Fibroblast of skin of scalp (primary cell): ENCODE results near the gene SUN2.

Experiments
- DNase-seq: peaks from one replicate; pipeline ENCODE4 v3.0.0-alpha.2; 2013

The SUN2 gene

GRCh38 chr22:38715852-38716251, 39.9 kb downstream of the SUN2 start:
- DNase-seq: no peak

- no peak for DNase-seq
These were observed 40.5 kb downstream of the SUN2 start for GRCh38 chr22:38715176-38715764.

- DNase-seq: no peak
These were observed 41.9 kb downstream of the SUN2 start for GRCh38 chr22:38713921-38714320.

- no peak for DNase-seq
These were observed 43.2 kb downstream of the SUN2 start for GRCh38 chr22:38712486-38713207.

DNA sequence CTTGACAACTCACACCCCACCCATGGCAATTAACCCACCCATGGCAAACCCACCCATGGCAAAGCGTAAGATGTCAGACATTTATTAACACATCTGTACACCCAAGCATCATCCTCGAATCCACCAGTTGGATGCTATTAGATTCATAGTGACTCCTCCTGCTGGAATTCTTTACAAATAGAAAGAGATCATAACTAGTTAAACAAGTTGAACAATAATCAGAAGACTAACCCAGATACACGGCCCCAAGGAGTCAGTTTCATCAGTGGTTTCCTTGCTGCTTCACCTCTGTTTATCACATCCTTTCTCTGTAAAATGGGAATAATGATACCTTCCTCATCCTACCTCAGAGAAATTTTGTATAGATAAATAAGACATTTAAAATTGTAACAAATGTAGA, 44.9 kb downstream of the SUN2 start:
- no peak for DNase-seq

- no peak for DNase-seq
These were observed 45.4 kb downstream of the SUN2 start for GRCh38 chr22:38710351-38710750.

DNA sequence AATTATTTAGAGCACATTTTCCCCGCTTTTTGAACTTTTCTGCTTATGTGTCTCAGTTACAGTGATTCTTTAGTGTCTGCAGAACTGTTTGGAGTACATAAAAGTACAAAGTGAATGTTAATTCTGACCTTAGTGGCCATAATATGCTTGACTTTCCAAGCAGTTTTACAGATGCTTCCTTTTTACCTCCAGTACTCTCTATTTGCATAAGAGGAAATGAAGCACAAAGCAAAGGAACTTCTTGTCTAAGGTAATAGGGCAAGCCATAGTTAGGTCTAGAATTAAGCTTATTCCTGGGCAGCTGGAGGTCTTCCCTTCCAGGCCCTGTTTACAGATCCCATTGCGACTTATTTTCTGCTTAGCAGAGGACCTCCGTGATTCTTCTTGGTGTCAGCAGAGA, 46.5 kb downstream of the SUN2 start:
- DNase-seq: no peak

DNA sequence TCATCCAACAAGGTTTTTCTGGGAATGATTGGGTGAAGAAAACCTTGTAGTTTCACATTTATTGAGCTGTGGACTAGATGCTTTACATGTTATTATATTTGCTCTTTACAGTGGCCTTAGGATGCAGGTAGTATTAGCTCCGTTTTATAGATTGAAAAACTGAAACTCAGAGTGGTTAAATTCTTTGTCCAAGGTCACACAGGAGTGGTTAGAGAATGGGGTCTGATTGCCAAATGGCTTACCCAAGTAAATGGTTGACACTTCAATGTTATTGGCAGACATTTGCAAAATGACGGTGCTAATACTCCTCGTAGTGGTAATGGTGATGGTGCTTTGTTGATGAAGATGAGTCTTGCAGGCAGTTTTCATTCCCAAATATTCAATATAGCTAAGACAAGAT, 47.8 kb downstream of the SUN2 start:
- no peak for DNase-seq

DNA sequence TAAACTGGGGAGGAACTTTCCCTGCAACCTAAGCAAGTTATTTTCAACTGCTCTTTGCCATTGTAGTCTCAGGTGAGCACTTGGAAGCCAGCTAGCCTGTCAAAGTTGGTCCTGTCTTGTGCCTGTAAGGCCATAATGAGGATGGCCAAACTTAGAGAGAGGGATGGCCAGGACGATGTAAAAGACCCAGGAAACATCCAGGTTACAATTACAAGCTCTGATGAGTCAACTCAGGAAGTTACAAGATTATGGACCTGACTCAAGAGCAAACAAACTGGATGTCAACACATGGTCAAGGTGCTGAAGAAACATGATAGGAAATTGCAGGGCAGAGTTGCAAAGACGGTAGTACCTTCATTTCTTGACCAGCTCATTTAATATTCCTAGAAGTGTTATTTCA, 48.5 kb downstream of the SUN2 start:
- DNase-seq: no peak

GRCh38 chr22:38706901-38707195, 49.0 kb downstream of the SUN2 start:
- no peak for DNase-seq

DNA sequence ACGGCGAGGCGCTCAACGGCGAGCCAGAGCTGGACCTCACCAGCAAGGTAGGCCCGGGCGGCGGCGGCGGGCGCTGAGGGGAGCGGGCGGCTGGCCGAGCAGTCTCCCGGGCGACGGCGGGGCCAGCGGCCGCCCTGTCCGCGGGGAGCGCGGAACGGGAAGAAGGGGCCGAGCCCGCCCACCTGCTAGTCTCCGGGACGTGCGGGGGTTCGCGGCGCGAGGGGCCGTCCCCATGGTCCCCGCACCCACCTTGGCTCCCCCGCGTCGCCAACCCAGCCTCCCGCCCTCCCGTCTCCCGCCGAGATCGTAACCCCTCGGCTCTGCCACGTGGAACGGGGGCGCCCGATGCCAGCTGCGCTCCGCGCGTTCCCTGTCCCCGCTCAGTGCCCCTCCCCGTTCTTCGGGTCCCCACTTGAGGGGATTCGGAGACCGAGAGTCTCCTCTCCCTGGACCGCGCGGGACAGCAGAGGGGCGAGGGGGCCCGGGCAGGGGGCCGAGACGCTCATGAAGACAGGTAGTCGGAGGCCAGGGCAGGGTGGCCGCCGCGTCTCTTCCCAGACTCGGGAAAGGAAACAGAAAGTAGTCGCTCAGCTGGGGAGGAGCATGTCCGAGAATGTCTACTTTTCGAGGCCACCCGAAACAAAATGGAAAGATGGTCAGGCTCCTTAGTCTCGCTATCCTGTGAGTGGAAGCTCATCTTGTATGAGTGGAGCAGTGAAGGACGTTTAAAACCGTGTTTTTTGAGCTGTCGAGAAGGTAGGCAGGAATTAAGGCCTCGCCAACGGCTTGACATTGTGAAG, 49.5 kb downstream of the SUN2 start:
- DNase-seq: peak; percentile 32

DNA sequence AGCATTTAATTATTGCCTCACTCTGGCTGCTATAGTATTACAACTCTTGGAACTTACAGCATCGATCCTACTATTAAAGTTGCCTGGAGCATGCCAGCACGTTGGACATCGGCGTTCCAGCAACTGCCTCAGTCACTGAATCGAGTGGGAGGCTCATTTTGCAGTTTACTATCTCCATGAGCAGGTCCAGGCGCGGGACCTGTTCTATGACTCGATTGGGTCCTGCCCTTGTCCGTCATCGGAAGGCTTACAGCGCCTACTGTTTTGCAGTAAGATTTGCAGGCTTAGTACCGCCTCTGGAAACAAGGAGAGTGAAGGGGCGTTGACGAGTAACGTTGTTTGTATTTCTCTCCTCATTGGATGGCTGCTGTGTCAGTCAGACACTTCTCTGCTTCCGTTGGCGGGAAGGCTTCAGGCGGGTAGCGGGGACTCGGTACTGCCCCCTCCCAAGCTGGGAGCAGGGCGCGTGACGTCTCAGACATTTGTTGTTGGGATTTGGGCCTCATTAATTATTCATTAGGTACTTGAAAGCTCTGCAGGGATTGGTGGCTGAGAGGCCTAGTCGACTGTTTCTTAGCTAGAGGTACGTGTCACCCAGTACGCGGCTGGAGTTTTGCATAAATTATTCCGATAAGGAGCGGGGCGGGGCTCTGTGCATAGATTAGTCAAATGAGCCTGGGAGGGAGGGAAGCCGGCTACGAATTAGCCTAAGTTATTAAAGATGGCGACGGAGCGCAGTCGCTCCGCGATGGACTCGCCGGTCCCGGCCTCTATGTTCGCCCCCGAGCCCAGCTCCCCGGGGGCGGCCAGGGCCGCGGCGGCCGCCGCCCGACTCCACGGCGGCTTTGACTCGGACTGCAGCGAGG, 50.3 kb downstream of the SUN2 start, which contains the start of gene GTPBP1:
Gene GTPBP1 (plus strand): TSS at position 710 of the 866 bp plus-strand sequence. CDS start 12 bp downstream, at position 722.
- peak; percentile 100 for DNase-seq

GRCh38 chr22:38704654-38705234, 51.1 kb downstream of the SUN2 start:
- DNase-seq: no peak

DNA sequence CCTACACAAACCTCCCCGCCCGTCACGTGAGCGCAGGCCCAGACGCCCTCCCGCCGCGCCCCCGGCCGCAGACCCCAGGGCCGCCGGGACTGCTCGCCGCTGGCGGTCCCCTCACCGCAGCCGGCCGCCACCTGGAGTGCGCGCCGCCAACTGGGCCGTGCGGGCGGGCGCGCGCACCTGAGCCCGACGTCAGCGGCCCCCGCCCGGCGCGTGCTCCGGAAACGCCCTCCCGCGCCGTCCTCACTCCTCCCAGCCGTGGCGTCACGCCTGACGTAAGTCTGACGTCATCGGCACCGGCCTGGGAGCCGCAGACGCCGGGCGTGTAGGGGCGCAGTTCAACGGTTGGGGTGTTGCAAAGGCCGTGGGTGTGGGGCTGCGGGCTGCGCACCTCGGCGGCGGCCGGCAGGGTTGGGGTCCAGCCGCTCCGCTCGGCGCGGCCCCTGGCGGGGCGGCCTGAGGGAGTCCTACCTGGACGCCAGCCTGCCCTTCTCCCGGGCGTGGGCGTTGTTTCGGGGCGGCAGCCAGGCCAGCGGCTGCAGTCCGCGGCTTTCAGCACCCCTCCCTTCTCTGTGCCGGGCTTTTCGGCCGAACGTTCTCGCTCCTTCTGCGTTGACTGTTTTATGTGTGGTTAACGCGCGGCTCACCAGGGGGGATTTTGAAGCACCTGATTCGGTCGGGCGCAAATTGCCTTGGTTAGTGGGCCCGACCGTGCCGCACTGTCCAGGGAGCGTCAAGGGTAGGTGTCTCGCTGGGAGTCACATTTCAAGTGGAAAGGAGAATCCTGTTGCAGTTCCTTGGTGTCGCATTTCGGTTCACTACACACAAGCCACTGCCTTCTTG, 54.8 kb downstream of the SUN2 start, which contains the start of gene JOSD1:
Gene JOSD1 (minus strand): TSS at position 155 of the 840 bp plus-strand sequence. CDS start 956 bp downstream, outside the sequence.
- DNase-seq: peak; percentile 94

- no peak for DNase-seq
These were observed 55.5 kb downstream of the SUN2 start for GRCh38 chr22:38700270-38700788.

DNA sequence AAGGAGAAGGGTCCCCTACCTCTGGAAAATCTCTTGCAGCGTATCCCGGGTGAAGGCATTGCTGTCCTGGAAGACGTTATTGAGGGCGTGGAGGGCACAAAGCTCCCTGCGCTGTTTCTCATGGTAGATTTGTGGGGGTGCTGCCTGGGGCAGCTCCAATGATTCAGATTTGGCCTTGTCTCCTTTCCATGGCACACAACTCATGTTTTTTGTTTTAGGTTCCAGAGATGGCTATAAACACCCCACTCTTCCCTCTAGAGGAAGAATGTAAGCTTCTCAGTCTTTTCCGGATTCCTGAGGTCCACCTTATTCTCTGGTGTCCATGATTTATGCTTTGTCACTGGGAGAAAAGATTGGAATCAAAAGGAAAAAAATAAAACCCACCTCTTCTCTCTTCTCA, 56.0 kb downstream of the SUN2 start:
- DNase-seq: peak; percentile 45

- DNase-seq: no peak
These were observed 56.7 kb downstream of the SUN2 start for GRCh38 chr22:38699143-38699542.

DNA sequence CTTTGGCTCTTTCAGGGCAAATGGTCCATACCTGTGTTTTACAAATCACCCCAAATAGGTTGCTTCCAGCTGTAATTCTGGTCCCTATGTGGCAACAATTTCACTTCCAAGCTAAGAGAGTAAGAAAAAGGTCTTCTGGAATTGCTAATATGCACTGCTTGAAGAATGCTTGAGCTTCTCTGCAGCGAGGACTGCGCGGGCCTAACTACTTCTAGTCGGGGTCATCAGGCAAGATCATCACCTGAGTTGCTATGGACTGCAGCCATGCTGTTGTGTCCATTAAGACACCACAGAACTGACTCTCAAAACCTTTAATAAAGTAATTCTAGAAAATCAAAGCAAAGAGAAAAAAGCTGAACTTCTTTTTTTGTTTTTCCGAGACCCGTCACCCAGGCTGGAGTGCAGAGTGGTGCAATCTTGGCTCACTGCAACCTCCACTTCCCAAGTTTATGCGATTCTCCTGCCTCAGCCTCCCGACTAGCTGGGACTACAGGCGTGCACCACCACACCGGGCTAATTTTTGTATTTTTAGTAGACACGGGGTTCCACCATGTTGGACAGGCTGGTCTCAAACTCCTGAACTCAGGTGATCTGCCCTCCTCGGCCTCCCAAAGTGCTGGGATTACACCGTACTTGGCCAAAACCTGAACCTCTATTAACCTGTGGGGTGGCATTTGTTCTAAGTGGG, 57.2 kb downstream of the SUN2 start:
- DNase-seq: no peak

GRCh38 chr22:38697425-38698089, 58.2 kb downstream of the SUN2 start:
- peak; percentile 6 for DNase-seq
